SW480 (cell line): ENCODE results near the gene SHISA6.
"Not testable (repeated sequence)": the region's sequence is repeated elsewhere in the genome, so short reads cannot be mapped to it uniquely, and the experiment has no call there.

Source experiments
- DNase-seq: peaks from one replicate; pipeline ENCODE4 v3.0.0-alpha.2; 2016; ENCODE audit warnings: low spot score

Gene SHISA6

DNA sequence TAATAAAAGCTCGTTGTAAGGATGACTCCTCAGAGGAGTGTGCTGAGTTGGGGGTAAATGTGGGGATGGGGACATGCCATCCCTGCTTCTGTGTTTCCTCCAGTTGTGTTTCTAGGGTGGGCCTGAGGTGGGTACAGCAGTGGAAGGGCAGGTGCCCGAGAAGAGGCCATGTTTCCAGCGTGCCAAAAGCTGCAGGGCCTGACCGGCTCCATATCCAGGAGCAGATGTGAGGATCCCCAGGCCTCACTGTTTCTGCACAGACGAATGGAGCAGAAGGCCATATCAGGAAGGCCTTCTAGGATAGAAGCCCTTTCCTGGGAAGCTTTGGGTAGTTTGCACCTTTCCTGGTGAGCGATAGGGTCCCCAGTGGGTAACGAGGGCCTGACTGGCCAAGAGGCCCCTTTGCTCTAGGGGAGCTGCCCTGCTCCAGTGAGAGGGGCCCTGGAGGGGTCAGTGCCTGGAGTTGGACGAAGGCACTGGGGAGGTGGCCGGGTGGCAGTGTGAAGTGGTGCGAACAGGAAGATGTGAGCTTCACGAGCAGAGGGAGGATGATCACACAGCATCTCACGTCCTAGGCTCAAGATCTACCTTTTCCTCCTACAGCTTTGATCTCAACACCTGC is 62.9 kb downstream of the SHISA6 start:
- DNase-seq: no peak

DNA sequence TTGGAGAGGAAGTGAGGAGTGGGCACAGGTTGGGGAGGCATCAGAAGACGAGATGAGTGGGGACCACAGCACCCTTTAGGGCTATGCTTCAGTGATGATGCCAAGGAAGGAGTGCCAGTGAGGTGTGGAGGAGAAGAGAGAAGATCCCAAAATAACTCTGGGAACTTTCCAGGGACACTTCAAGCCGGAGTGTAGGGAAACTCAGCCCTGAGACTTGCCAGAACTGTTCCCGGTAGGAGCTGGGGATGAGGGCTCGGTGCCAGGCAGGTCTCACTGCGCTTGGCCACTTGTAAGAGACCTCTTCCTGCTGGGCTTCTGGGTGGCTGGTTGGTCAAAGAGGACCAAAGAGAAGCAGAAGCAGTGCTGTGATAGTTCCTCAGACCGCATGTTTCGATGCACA is 63.6 kb downstream of the SHISA6 start:
- DNase-seq: no peak

DNA sequence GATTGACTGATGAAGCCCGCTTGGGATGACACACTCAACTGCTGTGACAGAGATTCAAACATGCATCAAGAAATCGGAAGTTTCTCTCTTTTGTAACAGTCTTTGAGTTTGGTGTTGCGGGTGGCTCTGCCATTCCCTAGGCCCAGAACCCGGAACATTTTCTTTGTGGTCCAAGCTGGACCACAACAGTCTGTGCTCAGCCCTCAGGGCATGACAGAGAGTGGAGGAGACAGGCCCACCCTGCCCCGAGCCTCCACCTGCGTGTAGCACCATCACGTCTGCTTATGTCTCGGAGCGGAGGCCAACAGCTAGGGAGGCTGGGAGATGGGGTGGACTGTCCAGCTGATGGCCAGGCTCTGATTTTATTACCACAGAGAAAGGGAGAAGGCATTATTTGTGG is 64.5 kb downstream of the SHISA6 start:
- DNase-seq: no peak

DNA sequence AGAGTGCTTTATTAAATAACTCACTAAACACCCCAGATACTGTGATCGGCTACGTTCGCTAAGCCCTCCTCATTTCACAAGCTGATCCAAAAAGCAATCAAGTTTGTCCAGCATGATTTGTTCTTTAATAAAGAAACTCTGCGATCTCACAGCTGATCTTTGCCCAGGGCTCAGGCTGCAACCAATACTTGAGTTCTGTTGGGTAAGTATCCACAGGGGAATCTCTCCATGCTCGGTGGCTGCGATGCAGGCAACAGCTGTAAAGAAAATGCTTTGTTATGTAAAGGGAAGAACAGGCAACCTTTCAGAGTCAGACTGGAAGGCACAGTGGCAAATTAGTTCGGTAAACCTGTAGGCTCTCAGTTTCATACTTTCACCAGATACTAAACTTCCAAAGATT is 67.5 kb downstream of the SHISA6 start:
- no peak for DNase-seq

DNA sequence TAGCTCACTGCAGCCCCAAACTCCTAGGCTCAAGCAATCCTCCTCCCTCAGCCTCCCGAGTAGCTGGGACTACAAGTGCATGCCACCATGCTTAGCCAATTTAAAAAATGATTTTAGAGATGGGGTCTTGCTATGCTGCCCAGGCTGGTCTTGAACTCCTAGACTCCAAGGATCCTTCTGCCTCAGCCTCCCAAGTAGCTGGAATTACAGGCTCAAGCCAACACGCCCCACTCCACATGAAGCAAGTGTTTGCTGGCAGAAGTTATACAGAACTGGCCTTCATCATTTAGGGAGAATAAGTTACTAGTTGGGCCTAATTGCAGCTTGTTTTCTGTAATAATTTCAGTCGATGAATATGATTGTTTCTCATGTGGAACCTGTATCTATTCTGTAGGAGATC is 68.0 kb downstream of the SHISA6 start:
- DNase-seq: no peak

DNA sequence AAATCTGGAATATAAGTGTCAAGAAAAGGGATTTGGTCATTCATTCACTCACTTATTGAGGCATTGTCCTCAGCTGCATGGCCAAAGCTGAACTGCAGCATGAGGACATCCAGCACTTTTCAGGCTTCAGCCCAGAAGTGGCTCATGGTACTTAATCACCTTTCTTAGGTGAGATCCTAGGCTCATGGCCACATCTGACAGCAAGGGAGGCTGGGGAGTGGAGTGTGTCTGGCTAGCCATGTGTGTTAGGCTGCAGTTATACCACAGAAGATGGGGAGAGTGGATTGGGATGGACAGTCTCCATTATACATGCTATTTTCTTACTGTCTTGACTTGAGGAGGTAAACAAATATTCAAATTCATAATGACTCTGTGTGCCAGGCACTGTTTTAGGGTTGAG is 68.8 kb downstream of the SHISA6 start:
- no peak for DNase-seq

DNA sequence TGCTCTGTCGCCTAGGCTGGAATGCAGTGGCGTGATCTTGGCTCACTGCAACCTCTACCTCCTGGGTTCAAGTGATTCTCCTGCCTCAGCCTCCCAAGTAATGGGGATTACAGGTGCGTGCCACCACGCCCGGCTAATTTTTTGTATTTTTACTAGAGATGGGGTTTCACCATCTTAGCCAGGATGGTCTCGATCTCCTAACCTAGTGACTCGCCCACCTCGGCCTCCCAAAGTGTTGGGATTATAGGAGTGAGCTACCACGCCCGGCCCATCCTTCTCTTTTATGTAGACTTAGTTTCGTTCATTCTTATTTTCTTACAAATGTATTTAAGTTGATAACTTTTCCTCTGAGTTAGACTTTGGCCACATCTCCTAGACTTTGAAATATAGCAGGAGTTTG is 75.4 kb downstream of the SHISA6 start:
- DNase-seq: not testable (repeated sequence)

DNA sequence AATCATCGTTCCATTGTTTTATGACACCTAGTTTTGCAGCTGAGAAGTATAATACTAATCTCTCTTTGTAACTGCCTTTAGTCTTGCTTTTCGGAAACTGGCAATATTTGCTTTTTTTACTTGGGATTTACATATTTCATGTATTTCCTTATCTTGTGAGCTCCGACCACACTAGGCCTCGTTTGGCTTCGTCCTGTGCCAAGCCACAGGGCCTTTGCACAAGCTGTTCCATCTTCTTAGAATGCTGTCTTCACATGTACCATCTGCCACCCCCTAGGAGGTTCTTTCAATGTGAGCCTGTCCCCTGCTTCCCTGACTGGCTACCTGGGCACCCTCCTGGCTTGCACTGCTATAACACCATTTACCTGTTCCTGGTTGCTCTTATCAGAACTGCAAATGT is 77.2 kb downstream of the SHISA6 start:
- DNase-seq: no peak

DNA sequence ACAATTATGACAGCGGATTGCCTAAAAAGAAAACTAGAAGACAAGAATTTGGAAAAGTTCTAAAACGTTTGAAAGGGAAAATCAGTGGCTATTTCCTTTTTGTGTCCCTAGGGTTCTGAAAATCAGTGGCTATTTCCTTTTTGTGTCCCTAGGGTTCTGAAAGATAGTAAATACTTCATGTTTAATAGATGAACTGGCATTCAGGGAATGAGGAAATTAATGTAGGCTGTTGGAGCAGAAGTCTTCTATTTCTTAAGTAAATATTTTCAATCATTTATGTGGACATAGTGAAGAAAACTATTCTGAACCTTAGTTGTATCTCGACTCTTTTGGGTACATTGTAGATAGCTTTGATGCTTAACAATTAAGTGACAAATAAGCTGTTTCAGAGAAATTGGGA is 78.9 kb downstream of the SHISA6 start:
- DNase-seq: no peak

DNA sequence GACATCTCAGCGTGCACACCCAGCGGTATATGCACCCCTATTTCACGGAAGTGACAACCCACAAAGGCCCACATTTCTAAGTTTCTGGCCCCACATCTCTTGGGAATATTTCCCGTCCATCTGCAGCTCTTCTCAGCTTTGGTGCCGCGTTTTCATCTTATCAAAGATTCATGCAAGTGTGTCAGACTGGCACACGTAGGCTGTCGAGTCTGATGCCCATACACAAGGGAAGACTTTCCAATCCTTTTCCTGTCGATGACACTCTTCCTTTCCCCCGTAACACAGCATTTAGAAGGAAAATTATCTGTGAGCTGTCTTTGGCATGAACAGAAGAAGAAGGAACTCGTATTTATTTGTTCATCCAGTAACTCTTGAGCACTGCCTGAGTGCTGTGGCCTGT is 83.0 kb downstream of the SHISA6 start:
- DNase-seq: no peak

DNA sequence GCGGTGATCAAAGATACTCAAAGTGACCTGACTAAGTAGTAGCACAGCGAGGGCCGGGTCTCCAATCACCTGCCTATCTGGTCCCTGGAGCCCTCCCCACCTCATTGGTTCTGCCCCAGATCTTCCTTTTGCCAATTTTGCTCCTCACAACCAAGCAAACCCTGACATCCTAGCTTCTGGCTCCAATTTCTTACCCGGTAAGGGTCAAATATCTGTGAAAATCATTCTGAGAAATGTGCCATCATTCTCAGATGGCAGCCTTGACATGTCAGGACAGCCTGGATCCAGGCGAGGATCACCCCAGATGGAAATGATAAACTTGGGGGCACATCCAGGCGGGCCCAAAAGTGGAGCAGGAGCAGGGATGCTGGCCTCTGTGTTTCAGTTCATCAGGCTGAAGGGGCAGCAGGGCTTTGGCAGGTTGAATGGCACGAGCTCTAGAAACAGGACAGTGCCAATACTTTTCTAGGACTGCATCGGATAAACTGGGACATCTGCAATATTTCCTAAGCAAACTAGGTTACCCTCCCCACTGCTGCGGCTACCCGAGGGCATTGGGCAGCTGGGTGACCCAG is 83.9 kb downstream of the SHISA6 start:
- DNase-seq: no peak

DNA sequence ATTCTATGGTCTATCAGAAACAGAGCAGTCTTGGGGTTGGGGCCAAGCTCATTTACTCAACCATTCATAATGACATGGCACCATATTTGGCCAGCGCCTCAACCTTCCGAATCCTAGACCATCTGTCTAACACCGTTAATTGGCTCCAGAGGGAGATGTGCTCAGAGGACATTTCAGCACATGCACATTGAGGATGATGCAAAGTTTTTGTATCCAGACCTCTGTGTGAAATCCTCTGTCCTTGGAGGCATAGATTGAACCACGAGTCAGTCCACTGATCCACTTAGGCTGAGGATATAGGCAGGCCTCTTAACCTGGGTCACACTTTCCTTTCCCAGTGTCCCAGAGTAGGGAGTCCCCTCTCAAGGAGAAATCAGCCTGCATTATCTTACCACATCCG is 85.5 kb downstream of the SHISA6 start:
- no peak for DNase-seq

DNA sequence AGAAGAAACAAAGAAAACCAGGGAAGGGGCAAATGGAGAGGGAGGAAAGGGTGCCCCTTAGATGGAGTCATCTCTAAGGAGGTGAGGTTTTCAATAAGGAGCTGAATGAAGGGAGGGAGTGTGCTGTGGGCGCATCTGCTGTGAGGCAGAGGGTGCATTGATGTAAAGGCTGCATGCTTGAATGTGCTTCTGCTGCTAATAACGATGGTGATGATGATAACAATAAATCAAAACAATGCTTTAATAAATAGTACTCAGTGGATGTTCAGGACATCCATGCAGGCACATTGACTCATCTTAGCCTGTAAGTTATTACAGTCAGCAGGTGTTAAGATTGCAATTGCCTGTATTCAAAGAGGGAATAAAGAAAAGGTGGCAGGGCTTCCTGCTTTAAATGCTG is 87.8 kb downstream of the SHISA6 start:
- no peak for DNase-seq

DNA sequence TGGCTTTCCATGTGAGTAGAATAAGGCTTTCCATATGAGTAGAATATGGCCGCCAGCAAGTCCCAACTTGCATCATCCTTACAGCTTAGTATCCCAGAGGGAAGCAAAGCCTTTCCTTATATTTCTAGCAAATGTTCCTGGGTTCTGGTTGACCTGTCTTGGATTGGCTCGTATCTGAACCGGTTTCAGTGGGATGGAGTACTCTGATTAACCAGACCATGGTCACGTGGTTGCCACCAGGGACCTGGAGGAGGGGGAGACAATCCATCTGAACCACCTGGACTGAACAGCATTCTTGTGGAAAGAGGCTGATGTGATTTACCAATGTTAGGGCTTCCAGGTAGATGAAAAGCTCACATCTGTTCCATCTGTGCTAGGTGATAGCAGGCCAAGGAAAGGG is 89.0 kb downstream of the SHISA6 start:
- no peak for DNase-seq

DNA sequence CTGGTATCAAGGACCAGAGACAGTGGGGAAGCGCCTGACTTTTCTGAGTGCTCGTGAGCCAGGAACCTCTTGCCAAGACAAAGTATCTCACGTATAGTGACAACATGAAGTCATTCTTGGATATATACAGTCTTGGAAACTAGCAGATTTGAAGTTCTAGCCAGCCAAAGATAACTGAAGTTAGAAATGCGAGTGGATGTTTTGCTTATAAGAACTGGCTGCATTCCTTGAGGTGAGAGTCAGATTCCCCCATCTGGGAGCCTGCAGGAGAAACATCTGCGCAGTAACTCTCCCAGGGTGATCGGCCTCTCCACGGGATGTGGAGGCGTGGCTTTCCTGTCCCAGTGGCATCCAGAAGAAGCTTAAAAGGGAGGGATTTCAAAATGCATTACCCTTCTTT is 89.8 kb downstream of the SHISA6 start:
- DNase-seq: peak; percentile 22

DNA sequence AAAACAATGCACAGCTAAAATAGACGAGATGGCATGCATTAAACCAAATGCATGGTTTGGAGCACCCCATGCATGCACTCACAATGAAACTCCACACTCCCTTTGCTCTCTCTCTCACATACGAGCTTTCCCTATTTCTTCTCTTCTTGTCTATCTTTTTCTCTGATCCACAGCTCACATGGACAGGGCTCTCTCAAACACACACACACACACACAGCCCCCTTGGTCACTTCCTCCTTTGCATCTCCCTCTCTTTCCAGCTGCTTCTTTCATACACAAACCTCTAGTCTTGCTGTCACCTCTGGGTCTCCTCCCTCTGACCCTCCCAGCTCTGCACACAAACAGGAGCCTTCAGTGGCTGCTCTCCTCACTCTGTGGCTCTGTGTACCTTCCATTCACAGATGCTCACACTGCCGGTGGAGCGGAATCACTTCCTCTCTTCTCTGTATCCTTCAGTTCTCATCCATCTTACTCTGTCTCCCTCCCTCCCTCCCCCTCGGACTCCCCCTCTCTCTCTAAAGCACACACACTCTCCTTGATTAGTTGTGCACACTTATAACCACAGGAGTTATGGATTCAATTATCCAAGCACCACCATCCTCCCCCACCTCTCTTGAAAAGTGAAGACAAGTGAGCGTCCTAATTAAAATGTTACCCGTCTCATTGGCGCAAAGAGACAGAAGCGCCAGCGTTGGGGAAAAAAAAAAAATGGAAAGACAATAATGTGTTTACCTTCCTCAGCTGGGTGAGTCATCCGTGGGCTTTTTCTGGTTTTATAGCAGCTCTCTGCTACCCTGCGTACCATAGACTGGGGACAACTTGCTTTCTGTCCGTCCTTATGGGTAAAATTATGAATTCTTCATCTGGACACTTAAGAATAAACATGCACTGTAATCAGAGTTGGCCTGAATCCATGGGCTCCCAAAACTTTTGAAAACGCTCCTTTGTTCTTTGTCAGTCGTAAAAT is 90.8 kb downstream of the SHISA6 start:
- peak; percentile 19 for DNase-seq

DNA sequence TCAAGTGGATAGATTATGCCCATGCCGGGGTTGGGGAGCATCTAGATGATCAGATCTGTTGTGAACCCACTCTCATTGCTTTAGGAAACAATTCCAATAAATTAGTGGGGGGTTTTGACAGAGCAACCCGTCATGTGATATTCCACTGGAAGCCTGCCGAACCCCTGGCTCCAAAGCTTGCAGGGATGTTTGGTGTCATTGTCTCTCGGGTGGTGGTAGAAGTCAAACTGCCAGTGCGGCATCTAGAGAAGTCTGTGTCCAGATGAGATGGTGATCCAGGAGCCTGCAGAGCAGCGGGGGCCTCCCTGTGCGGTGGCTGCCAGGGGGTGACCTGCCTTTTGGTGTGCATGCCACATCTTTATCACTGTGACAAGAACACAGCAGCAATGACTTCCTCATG is 91.7 kb downstream of the SHISA6 start:
- DNase-seq: no peak

DNA sequence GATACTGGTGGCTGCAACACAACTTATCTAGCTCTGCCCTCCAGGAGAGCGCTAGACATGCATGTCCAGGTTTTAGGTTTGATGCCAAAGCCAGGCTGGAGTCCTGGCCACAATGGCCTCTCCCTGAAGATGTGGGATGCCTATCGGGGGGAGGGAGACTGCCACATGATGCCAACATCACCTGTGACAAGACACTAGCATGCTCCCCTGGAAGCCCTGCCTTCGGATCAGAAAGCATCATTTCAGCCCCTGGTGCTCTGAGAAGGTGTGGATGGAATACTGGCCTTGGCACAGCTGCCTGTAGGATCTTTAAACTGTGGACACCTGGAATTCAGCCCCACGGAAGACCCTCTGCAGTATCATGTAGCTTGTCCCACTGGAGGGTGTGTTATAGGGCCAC is 93.5 kb downstream of the SHISA6 start:
- DNase-seq: no peak

DNA sequence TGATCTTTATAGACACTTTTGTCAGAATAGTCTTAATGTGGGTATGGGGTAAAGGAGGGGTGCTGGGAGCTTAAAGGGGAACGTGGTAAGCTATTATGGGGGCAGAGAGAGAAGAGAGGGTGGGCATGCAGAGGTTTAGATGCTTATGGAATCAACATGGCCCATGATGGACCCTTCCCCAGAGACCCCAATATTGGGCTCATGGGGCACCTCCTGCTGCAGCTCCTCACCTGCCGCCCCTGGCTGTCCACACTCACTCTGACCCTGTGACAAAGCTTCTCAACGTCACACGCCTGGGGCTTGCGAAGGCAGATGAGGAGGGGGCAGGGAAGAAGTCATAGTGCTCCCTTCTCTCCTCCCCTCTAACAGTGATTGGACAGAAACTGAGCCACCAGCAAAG is 95.3 kb downstream of the SHISA6 start:
- no peak for DNase-seq

DNA sequence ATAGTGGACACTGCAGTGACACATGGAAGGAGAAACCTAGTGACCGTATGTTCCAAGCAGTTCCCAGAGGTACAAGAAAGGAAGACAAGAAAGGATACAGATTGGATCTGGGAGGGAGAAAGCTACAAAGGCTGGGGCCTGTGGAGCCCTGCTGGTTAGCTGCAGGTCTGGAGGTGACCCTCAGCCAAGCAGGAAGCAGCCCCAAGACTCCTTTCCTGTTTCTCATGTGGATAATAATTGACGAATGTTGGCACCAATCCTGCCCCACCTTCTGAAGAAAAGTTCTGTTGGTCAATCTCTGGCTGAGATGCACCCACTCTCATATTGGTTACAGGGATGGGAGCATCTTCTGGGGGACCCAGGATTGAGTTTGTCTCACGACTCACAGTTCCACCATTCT is 99.8 kb downstream of the SHISA6 start:
- no peak for DNase-seq

DNA sequence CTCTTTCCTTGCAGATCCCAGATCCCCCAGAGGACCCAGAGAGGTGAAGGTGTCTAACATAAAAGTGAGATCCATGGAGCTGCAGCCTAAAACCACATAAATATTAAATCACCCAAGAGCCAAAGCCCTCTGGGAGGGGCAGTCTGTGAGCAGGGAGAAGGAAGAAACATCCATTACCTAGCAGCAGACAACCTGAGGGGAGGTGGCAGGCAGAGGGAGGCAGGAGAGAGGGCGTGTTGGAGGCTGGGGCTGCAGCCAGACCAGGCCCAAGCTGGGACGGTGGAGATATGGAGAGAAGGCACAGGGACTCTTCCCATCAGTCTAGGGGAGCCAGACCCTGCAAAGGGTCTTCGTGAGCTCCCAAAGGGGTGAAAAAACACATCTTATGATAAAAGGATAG is 101.1 kb downstream of the SHISA6 start:
- DNase-seq: no peak

DNA sequence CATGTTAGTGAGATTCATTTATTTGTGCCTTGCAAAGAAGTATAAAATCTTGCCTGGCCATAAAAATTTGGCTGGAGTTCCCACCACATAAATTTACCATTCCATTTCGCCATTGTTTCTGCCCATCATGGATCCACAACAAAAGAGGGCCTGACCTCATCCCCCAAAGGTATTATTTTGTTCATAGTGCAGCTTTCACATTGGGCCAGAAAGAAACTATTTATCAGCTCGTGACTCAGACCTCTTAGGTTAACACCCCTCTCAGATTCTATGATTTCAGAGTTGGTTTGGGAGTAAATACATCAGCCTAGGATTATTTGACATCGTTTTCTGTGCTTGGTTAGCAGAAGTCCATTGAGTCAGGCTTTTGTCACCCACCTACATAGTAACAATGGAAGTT is 108.1 kb downstream of the SHISA6 start:
- DNase-seq: no peak

DNA sequence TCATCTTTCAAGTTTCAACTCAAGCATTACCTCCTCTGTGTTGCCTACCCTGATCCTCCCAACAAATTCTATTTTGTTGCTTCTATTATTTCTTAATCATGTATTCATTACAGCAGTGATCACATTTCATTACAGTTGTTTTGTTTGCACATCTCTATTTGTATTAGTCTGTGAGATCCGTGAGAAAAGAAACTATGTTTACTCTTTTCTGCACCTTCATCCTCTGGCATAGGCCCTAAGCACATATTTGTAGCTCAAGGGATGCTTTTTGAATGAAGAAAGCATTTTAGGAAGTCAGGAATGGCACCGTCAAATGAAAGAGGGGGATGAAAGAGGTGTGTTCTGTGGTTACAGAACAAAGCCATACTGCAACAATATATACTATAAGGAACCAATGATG is 110.5 kb downstream of the SHISA6 start:
- DNase-seq: no peak
